Measurements from ENCODE around the gene MAFF. TPM values are rescaled to one million over a fixed set of nuclear protein-coding genes. Genes with fewer than 3 reads are reported as not detected.
A peak's percentile ranks its signal among the peaks of the same experiment; 100 is the strongest.
"Not testable (repeated sequence)": the region's sequence is repeated elsewhere in the genome, so short reads cannot be mapped to it uniquely, and the experiment has no call there.

Gene MAFF
- total RNA-seq, 1 donor from 2014 or later, result 3.1 TPM

GRCh38 chr22:38177571-38177925 lies 24.2 kb upstream of the MAFF start:
- DNase-seq, result not testable (repeated sequence)

GRCh38 chr22:38177926-38178604 lies 23.7 kb upstream of the MAFF start:
- DNase-seq, result peak; percentile 34

- not testable (repeated sequence) for DNase-seq
Measured at GRCh38 chr22:38178605-38178937, 23.2 kb upstream of the MAFF start.

- peak; percentile 45 for DNase-seq
Measured at GRCh38 chr22:38180841-38181452, 20.8 kb upstream of the MAFF start.

DNA sequence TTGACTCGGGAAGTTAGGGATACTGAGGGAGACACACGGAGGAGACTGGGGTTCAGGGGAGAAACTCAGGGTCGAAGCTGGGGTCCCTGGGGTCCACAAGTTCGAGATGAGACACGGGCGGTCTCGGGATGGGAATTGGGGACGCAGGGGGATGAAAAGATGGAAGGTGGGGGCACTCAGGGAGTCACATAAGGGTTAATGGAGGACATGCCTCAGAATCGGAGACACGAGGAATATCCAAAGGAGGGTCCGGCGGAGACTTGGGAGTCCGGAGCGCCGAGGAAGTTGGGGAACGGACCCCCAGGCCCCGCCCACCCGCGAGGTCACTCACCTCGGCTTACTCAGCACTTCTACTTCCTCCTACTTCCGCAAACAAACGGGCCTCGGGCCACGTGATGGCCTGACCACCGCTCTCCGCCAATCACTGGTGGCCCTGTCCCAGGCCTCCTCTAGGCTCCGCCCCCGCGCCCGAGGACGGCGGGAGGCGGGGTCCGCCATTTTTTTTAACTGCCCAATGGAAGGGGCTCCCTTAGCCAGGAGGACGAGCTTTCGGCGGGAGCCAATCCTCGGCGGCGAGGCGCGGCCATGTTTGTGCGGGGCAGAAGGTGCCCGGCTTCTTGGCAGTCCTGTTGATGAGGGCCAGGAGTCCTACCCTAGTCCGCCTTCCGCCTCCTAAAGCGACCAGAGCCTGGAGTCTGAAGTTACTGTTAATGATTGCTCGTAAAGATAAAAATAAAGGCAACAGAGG lies 20.2 kb upstream of the MAFF start, which contains the start of gene PLA2G6:
PLA2G6 (minus strand) TSS at position 378 of the 748 bp plus-strand sequence. CDS start 12,404 bp downstream, outside the sequence.
- peak; percentile 99 for DNase-seq

DNA sequence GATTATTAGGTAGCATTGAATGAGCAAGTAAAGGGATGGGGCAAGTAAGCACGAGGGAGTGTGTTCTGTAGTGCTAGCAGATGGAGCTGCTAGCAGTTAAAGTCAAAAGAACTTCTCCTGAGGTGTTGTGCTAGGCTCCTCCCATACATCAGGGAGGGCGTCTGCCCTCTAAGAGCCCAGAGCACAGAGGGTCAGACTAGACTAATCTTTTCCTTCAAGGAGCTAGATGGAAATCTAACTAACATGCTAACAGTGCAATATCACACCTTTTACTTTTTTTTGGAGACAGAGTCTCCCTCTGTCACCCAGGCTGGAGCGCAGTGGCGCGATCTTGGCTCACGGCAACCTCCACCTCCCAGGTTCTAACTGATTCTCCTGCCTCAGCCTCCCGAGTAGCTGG lies 17.0 kb upstream of the MAFF start:
- DNase-seq, result no peak

- no peak for DNase-seq
Measured at GRCh38 chr22:38186429-38186828, 15.4 kb upstream of the MAFF start.

DNA sequence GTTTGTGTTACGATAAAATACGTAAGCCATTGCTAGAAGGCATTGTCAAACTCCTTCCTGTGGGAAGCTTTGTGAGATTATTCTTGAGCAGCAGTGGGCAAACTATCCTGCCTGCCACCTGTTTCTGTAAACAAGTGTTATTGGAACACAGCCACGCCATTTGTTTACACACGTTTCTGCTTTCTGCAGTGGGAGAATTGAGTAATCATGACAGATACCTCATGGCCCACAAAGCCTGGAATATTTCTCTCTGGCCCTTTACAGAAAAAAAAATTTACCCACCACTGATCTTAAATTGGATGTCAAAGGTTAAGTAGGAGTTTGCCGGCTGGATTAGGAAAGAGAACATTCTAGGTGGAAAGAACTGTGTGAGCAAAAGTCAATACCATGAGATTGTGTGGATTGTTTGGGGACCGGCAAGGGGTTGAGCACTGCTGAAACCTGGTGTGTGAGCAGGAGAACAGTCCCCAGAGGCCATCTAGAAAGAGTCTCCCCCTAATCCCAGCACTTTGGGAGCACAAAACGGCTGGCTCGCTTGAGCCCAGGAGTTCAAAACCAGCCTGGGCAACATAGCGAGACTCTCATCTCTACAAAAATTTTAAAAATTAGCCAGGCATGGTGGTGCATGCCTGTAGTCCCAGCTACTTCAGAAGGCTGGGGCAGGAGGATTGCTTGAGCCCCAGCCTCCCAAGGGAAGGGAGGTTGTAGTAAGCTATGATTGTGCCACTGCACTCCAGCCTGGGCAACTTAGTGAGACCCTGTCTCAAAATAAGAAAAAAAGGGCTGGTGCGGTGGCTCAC lies 14.2 kb upstream of the MAFF start:
- DNase-seq, result no peak

DNA sequence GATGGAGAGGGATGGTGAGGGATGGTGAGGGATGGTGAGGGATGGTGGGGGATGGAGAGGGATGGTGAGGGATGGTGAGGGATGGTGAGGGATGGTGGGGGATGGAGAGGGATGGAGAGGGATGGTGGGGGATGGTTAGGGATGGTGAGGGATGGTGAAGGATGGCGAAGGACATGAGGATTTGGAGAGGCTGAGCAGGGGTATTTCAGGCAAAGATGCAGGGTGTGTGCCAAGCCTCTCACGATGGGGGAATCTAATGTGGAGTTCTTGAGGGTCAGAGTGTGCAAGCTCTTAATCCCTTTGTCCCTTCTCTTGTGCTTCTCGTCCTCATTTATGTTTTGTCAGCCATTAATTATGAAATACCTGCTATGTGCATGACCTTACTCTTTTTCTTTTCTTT lies 12.7 kb upstream of the MAFF start:
- no peak for DNase-seq

DNA sequence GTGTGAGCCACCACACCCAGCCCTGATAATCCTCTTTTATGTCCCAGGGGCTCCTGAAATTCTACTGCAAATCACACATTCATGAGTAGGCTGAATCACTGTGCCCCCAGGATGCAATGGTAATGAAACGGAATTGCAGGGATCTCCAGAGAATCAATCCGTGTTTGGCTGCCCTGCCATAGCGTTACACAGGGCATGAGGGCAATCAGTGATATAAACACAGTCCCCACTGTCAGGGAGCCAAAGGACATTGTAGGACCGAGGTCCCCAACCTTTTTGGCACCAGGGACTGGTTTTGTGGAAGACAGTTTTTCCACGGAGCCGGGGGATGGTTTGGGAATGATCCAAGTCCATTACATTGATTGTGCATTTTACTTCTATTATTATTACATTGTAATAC lies 11.2 kb upstream of the MAFF start:
- DNase-seq, result no peak

- DNase-seq, result no peak
Measured at GRCh38 chr22:38191055-38191454, 10.7 kb upstream of the MAFF start.

DNA sequence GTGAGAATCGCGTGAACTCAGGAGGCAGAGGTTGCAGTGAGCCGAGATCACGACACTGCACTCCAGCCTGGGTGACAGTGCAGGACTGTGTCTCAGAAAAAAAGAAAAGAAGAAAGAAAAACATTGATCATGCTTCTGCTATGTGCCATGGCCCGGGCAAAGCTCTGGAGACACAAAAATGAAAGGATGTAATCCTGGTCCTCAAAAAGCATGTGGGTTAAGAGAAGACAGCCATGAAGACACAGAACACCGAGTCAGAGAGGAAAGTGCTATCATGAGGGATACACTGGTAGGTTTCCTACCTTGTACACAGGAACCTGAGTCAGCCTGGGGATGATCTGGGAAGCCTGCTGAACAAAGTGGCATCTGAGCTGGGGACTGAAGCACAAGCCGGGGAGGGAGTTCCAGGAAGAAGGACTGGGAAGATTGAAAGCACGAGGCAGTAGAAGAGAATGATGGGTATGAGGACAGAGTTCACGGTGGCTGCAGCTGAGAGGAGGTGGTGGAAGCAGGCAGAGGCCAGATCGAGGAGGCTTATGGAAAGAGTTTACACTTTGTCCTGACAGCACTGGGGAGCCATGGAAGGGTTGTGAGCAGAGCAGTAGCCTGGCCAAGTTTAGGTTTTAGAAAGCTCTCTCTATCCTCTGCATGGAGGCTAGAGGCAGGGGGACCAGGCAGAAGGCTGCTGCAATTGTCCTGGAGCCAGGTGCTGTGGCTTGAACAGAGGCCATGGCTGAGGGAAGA lies 9.9 kb upstream of the MAFF start:
- DNase-seq, result no peak

GRCh38 chr22:38192475-38192863 lies 9.3 kb upstream of the MAFF start:
- DNase-seq, result no peak

DNA sequence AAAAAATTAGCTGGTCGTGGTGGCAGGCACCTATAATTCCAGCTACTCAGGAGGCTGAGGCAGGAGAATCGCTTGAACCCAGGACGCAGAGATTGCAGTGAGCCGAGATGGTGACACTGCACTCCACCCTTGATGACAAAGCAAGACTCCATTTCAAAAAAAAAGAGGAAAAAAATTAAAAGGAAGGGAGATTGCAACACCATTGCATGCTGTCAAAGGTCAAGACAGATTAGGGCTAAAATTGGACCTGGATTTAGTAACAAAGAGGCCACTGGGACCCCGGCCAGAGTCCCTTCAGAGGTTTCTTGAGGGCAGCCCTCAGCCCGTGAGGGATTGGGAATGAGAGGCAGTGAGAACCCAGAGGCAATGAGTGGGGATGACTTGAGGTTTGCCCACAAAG lies 8.2 kb upstream of the MAFF start:
- DNase-seq, result no peak

GRCh38 chr22:38196791-38197419 lies 4.9 kb upstream of the MAFF start:
- no peak for DNase-seq

GRCh38 chr22:38199826-38200559 lies 1.8 kb upstream of the MAFF start:
- DNase-seq, result no peak

- no peak for DNase-seq
Measured at GRCh38 chr22:38201371-38201710, 453 bp upstream of the MAFF start.

GRCh38 chr22:38202437-38203089 lies 769 bp downstream of the MAFF start:
- DNase-seq, result peak; percentile 60

DNA sequence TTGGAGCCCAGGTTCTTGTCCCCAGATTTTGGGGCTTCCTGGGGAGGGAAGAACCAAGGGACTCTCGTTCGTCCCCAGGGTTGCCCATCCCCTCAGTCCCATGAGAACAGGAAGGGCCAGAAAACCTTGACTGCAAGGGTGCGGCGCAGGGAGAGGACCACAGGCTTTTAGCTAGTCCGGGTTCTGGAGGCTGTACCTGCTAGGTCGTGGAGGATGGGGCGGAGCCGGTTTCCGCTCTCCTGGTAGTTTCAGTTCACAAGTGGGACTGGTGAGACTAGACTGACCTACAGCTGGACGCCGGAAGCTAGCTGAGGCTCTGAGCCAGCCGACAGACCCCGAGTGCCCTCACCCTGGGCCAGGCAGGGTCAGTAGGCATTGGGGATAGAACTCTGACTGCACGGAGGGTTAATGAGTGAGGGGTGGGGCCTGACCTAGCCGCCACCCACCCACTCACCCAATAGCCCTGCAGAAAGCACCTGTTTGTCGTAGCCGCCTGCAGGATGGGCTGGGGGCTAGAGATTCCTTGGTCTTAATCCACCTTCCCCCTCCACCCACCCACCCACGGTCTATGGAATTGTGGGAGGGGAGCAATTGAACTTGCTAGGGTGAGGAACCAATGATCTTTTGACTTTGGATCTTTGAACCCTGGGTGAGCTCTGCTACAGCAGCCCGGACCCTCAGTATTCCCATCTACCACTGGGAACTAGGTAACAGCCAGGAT lies 1.5 kb downstream of the MAFF start:
- DNase-seq, result no peak

All from occipital lobe (tissue), 2 donors.